Stimulated activated CD4-positive, alpha-beta T cell treated with anti-CD3 and anti-CD28 coated beads, Interleukin-12 subunit alpha, Interleukin-12 subunit beta, amount 100 ng/mL, for 48 hours (primary cell): ENCODE results near the gene CREB5.
"Not testable (repeated sequence)": the region's sequence is repeated elsewhere in the genome, so short reads cannot be mapped to it uniquely, and the experiment has no call there.

Source experiments
- DNase-seq, 3 donors: peaks; one replicate each; pipeline ENCODE4 v3.0.0-alpha.2; 2020; ENCODE audit warnings: low read depth in 2 of 3, low spot score in 1 of 3

Gene CREB5, protein sequence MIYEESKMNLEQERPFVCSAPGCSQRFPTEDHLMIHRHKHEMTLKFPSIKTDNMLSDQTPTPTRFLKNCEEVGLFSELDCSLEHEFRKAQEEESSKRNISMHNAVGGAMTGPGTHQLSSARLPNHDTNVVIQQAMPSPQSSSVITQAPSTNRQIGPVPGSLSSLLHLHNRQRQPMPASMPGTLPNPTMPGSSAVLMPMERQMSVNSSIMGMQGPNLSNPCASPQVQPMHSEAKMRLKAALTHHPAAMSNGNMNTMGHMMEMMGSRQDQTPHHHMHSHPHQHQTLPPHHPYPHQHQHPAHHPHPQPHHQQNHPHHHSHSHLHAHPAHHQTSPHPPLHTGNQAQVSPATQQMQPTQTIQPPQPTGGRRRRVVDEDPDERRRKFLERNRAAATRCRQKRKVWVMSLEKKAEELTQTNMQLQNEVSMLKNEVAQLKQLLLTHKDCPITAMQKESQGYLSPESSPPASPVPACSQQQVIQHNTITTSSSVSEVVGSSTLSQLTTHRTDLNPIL

DNA sequence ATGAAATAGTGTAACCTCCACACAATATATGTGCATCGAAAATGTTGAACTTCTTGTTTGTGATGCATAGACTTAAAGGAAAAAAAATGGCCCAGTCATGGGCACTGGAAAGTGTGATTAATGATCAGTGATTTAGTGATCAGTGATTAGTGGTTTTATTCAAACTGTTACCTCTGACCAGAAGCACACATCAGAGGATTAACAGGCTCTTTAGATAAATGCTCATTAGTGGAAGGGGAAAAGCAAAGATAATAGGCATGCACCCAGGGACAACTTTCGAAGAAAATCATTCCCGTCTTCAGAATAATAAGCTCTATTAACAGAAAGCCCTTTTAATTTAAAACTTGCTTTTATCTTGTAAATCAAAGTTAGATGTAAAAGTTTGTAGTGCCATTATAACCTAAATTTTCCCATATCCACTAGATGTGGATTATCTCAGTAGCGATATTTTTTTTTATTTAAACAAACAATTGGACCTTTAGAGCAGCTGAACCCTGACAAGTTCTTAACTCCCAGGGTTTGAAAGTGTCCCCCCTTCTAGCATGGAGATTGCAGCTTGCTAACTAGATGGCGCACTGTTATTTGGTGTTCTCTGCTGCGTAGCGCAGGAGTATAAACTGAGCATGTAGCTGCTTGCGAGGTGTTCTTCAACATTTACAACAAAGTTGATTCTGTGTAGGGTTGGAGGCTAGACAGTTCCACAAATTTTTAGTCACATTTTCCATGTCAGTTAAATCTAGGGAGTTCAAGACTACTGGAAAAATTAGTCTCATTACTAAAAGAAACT lies at the start of gene CREB5:
Gene CREB5, plus strand, starts transcription at position 643 of the 787 bp plus-strand sequence. CDS start 397 bp downstream, outside the sequence.
- DNase-seq, result no peak

DNA sequence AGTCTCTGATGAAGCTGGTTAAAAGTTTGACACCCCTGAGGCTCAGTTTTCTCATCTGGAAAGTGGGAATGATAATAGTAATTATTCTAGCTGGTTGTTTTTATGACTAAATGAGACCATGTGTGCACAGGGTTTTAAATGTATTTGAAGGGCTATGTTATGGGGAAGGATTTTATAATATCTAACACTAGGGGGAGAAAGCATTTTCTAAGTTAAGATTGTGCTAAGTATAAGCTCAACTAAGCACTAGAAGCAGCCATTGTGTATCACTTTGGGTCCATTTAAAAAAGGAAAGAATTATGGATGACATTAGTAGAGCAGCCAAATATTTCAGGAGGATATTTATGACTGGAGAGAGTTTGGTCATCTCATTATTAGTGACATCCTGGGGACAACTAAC lies 49.5 kb upstream of the CREB5 start:
- no peak for DNase-seq

DNA sequence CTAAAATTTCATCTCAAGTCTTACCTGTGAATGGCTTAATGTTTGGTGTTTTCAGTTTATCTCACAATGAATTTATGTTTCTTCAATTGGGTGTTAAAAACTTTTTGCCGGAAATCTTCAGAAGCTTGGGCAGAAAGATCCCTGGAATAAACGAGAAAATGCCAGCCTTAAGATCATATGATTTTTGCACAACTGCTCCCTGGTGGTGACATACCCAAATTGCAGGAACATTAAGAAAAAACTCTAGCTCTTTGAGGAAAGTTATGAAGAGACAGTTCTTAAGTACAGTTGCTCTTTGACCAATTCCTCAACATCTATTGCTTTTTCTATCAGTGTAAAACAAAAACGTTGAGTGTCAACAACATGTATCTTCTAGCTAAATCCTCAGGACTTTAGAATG lies 48.2 kb upstream of the CREB5 start:
- DNase-seq, result no peak

DNA sequence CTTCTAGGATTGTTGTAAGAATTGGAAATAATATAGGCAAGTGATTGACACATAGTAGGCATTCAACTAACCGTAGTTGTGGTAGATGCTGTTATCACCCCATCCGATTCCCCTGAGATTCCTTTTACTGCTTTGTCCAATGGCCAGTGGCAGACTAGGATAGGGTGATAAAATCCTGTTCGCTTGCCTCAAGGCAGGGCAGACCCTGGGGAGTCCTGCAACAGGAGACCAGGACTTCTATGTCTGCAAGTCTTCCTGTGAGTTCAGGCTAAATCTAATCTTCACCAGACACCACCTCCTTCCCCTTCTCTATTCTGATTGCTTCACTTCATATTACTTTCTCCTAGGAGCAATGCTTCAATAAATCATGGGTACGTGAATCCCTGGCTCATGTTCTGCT lies 42.8 kb upstream of the CREB5 start:
- no peak for DNase-seq

DNA sequence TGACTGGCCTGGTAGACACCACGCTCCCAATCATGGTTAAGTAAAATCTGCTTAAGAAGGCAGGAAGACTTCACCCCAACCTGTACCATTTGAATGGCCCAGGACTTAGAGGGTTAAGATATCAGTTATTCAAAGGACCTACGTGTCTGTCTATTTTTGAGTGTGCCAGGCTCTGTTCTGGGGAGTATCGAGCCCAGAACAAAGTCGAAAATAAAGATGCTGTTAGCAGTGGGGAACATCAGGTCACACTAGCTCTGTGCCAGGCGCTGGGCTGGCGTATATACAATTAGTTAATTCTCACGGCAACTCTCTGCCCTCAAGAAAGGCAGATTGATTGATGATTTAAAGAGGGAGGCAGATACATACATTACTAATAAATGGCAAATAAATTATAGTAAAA lies 40.5 kb upstream of the CREB5 start:
- DNase-seq, result no peak

DNA sequence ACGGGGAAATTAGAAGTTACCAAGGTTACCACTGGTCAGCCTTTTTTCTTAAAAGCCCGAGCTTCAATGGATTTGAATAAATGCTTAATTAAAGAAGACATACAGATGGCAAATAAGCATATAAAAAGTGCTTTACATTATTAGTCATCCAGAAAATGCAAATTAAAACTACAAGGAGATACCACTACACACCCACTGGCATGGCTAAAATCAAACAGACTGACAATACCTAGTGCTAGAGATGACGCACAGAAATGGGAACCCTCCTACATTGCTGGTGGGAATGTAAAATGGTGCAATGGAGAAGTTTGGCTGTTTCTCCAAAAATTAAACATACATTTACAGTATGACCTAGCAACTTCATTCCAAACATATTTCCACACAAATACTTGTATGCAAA lies 38.3 kb upstream of the CREB5 start:
- no peak for DNase-seq

DNA sequence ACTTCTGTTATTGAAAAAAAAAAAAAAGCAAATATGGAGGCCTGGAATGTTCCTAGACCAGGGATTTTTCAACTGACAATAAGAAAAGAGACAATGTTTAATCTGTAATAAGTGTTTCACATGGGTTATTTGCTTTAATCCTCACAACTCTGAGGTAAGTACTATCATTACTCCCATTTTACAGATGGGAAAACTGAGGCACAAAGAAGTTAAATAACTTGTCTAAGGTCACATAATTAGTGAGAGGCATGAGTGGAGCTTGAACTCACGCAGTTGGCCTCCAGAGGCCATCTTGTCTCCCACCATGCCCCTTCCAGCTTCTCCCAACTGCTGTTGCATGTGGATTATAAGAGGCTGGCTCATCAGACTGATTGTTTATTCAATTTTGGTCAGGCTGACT lies 36.6 kb upstream of the CREB5 start:
- no peak for DNase-seq

DNA sequence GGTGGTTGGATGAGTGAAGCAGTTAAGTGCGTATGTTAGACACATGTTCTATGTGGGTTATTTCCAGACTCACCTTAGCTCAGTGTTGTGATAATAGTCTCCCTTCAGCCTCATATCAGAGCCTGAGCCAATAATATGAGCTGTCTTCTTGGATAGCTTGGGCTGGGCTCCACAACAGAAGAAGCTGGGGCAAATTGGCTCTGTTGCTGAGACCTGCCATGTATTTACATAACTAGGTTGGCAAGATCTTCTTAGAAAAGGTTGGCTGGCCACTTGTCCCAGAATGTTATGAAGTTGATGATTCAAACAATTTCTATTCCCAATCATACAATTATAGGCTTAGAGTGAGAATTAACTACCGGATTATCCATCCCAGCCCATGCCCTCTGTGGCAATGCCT lies 35.7 kb upstream of the CREB5 start:
- DNase-seq, result no peak

DNA sequence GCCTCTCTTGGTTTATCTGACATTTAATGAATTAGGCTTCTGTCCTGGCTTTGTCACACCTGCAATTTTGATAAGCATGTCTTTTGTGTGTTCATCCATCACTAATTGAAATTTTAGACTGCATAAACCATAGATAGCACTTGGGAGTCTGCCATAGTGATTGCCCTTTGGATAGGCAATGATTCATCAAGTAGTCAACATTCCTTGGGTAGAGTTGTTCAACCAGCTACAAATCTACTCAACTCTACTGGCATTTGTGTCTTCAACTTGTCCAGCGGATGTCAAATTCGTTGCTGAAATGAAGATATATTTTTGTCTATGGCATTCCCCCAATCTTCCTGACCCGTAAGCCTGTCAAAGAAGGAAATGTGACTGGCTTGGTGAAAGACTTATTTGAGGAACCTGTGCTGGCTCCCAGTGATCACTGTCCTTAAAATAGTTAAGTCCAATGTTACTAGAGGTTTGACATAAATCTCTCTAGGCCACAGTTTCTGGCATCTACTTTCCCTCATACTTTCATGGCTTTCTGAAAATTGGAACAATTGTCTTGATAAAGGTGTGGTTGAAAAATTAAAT lies 33.7 kb upstream of the CREB5 start:
- no peak for DNase-seq

DNA sequence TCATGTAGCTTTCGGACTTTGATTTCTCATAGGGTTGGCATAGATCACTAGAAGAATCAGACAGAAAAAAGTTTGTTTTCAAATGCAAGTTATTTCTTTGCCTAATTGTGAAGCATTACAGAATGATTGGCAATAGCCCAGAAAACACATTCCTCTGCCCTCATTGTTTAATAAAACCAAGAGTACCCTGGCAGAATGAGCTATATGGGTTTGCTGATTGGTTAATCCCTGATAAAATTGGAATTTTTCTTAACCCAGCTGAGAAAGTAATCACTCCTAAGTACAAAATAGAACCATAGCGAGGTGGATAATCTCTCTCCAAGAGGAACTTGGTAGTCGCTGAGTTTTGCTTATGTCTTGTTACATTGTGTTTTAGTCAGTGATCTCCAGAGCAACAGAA lies 30.9 kb upstream of the CREB5 start:
- DNase-seq, result no peak

DNA sequence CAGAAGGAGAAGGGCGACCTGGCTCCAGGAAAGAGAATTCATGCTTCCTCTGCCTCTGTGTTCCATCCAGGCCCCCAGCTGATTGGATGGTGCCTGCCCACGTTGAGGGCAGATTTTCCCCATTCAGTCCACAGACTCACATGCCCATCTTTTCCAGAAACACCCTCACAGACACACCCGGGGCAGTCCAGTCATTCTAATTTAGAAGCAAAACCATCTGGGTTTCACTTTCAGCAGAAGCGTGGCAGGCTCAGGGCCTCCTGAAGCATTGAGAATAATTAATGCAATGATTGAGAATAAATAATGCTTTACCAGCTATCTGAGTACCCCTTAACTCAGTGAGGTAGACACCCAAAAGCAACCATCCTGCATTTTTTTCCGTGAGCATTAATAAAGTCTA lies 30.2 kb upstream of the CREB5 start:
- no peak for DNase-seq

DNA sequence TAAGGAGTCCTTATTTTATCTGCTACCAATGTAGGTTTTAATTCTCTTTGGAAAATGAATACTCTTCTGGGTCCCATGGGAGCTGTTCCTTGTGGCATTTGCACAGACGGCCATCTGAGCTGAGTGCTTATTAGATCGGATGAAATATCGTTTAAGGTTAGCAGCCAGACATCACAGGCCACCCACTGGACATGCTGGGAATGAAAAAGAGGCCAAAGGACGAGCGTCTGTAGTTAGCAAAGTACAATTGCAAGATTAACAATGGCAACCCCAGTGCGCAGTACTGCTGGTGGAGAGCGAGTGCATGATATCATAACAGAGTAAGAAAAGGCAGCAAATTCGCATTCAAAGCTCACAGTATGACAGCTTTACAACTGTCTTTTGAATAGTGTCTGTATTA lies 28.3 kb upstream of the CREB5 start:
- no peak for DNase-seq

DNA sequence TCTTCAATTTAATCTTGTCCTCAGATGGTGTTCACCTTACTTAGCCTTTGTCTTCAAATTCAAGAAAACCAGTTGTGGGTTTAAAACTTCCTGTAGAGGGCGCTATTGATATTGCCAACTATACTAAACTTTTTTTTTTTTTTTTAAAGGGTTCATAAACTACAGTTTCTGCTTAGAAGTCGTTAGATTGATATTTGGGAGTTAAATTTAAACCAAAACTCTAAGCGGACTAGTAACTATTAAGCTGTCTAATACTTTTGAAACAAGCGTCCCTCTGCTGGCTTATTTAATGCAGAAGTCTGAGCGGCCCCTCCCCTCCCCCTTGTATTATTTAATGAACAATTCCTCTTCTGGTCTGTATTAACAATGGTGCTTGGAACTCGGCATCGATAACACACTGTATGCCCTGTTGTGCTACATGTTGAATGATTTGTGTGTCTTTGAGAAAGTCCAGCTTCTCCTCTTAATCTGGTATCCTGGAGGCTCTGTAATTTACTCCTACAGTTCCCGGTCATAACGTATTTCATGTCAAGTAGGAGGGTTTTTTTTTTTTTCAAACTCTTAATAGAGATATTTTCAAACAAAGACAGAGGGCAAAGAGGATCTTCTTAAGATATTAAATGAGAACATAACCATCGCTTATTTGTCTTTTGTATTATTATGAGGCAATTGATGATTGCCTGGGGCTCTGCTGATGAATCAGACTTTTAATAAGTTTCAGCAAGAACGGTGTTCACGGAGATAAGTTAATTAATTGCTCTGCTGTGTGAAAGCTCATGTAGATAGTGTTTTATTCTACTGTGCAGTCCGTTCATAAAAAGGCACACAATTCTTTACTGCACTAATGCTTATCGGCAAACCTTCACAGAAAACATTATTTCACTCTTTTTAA lies 22.6 kb upstream of the CREB5 start:
- no peak for DNase-seq

DNA sequence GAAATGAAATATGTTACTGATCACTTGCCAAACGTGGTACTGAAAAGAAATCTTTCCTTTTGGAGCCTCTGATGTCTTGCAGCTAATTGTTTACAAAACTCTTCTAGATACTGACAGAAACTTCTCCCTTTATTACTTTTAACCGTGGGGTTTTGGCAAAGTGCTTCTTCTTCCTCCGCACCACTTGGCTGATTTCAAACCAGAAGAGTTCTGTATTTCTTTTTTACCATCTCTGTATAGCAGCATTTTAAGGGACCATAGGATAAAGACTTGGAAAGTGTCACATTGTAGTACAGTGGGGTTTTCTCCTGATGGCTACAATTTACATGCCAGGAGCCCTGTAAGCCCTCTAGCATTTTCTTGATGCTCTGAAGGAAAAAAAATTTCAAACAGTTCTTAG lies 21.9 kb upstream of the CREB5 start:
- DNase-seq, result no peak

DNA sequence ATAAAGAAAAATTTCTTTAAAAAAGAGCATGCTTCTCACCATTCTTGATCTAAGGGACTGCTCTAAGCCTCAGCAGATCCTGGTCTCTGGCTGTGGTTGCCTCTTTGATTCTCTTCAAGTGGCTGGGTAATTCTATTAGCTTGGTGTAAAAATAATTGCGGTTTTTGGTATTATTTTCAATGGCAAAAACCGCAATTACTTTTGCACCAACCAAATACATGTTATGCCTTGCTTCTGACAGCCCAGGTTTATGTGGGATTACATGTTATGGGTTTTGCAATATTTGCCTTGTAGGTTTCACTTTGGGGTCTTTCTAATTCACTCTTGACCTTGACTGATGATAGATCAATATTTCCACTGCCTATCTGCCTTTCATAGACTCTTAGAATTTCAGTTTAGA lies 20.0 kb upstream of the CREB5 start:
- DNase-seq, result no peak

DNA sequence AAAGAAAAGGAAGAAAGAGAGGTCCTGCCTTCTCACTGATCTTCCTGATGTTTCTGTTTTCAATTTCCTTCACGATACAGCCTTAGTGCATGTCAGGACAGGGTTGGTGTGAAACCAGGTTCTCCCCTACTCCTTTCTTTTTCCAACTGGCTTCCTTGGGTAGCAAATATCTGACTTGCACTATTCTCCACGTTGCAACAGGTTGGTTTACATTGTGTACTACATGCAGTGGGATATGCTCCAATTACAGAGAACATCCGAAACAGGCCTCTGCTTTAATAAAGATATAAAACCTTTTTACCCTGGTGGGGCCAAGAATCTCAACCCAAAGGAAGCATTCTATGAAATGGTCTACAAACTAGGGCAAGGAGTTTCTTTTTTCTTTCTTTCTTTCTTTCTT lies 16.9 kb upstream of the CREB5 start:
- DNase-seq, result no peak

DNA sequence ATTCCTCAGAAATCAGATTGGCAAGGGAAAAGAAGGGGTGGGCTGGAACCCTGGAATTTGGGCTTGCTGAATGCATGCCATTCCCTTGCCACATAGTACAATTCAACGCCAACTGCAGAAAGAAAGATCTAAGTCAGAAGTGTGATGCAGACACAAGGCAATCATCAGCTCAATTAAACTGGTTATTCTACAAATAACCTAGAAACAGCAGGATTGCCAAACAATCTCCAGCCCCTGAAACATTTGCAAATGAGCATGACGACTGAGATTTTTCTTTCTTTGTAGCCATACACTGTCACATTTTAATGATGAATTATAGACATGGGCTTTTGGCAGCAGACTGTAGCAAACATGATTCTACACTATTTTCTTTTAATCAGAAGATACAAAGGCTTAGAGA lies 16.5 kb upstream of the CREB5 start:
- DNase-seq, result no peak

DNA sequence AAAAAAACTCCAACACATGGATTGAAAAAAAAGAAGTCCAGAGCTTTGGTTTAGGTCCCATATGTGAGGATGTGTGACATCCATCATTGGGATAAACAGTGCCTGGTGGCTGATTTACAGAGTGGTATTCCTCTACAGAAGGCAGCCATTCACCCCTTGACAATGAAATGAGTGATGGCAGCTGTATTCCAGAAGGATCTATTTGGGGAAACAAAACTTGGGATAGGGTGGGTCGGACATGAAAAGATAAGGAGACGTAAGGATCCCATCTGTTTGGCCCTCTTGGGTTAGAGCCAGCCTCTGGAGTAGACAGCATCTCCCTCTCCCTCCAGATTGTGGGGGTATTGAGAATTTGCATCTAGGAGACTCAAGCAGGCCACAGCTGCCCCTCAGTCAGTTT lies 15.2 kb upstream of the CREB5 start:
- DNase-seq, result no peak

DNA sequence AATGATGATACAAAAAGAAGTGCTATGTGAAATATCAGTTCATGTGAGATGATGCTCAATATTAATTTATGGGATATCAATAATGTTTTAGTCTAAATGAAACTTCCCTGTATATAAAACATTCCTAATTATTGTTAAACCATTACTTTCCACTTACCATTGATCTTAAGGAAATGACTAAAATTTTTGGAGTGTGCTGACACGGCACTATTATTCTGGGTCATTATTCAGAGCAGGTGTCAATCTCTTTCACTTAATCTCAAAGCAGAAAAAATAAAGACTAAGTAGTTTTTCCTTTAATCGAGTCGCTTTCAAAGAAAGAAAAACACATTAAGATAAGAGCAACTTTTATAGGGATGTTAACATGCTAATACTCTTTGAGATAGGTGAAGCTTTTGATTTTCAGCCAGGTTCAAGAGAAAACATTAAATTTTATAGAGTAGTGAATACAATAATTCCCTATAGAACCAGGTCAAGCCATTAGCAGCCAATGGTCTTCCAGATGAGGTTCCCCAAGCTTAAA lies 11.4 kb upstream of the CREB5 start:
- no peak for DNase-seq

DNA sequence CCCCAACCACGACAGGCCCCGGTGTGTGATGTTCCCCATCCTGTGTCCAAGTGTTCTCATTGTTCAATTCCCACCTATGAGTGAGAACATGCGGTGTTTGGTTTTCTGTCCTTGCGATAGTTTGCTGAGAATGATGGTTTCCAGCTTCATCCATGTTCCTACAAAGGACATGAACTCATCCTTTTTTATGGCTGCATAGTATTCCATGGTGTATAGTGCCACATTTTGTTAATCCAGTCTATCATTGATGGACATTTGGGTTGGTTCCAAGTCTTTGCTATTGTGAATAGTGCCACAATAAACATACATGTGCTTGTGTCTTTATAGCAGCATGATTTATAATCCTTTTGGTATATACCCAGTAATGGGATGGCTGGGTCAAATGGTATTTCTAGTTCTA lies 10.8 kb upstream of the CREB5 start:
- not testable (repeated sequence) for DNase-seq

DNA sequence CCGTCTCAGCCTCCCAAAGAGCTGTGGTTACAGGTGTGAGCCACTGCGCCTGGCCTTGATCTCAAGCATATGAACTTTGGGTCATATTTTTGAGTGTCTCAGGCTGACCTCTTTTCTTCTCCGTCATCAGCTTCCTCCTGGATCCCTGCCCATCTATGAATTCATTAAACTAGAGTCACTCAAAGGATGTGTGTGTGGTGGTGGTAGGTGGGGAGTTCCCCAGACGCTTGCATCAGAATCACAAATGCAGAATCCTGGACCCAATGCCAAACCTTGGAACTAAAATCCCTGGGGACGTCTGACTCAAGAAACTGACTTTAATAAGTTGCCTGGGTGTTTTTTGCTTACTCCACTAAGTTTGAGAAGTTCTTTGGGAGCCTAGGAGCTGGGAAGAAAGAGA lies 6.7 kb upstream of the CREB5 start:
- DNase-seq, result no peak
